Mucosa of stomach (tissue), 1 donor: ENCODE measurements around the gene POC1A.

Source experiments
- H3K27me3 ChIP-seq: one replicate; pipeline ENCODE4 v1.7.0; 2013; ENCODE audit warnings: mild to moderate bottlenecking, low read length; ENCODE audit not compliant: control insufficient read depth, insufficient read depth
- H3K36me3 ChIP-seq: one replicate; pipeline ENCODE4 v1.7.0; 2013; ENCODE audit warnings: low read length; ENCODE audit not compliant: control insufficient read depth, insufficient read depth
- H3K4me1 ChIP-seq: one replicate; pipeline ENCODE4 v1.7.0; 2013; ENCODE audit warnings: mild to moderate bottlenecking, low read length; ENCODE audit not compliant: control insufficient read depth, insufficient read depth
- H3K4me3 ChIP-seq: one replicate; pipeline ENCODE4 v1.7.0; 2013; ENCODE audit warnings: low read length
- H3K9ac ChIP-seq: one replicate; pipeline ENCODE4 v1.7.0; 2013; ENCODE audit warnings: mild to moderate bottlenecking, low read length, moderate library complexity
- H3K9me3 ChIP-seq: one replicate; pipeline ENCODE4 v1.7.0; 2013; ENCODE audit warnings: mild to moderate bottlenecking, low read length, moderate library complexity; ENCODE audit not compliant: control insufficient read depth
- donor health status: Pancreatic carcinoma.

POC1A gene

DNA sequence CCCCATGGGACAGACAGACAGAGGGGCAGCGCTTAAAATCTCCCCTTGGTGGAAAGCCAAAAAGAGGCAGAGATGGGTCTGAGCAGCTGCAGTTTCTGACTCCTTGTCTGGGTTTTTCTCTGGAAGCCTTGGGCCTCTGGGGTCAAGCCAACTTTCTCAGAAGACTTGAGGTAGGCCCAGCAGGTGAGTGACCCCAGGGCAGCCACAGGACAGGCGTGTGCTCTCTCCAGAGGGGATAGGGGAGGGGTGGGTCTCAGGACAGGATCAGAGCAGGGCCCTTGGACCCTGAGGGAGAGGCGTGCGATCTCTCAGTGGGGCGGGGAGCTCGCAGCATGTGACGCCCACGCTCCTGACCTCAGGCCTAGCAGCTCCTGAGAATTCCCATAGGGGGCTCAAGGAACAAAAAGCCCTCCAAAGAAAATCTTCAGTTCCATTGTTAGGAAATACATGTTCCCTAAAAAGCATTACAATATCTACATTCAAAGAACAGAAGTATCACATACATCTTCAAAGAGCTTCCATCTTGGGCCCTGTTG lies 63.2 kb downstream of the POC1A start:
- Histone ChIP-seq H3K27me3 (no peaks in the 10 kb centered on the region), H3K9me3 (no peaks in the 10 kb centered on the region), H3K4me1 (peaks cover 6% of the 10 kb centered on the region), H3K4me3 (no peak overlapping the region), H3K9ac (no peak overlapping the region), H3K36me3 (no peaks in the 10 kb centered on the region)

DNA sequence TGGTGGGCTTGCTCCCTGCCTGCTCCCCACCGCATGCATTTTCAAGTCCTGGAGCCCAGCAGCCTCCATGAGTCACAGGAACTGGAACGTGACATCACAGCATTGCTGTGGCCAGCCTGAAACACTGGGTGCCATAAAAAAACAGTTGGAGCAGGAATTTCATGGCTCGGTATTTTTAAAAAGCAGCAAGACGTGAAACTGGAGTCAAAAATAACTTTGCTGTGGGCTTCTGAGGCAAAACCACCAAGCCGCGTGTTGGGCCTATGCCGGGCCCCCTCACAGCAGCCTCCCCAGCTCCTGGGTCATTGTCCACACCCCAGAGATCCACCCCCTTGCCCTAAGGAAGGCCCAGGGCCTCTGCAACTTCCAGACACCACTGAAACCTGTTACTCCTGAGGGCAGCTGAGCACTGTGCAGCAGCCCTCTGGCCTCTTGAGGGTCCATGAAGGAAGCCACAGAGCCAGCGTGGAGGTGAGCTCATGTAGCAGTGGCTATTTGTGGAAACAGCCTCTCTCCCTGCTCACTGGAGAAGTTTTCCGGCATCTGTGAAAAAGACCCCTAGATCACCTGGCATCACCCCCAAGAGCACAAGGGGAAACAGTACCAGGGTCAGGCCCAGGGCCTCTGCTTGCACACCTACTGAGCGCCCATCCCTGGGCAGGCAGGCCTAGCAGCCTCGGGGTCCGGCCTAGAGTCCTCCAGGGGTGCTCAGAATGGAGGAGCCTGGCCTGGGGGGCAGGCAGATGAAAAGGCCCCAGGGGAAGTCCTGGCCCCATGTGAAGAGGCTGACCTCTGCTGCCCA lies 63.9 kb downstream of the POC1A start:
- no peak overlapping the region for H3K4me3 ChIP-seq
- no peaks in the 10 kb centered on the region for H3K27me3 ChIP-seq
- no peaks in the 10 kb centered on the region for H3K36me3 ChIP-seq
- no peaks in the 10 kb centered on the region for H3K9me3 ChIP-seq
- H3K9ac ChIP-seq = no peak overlapping the region
- peaks cover 6% of the 10 kb centered on the region for H3K4me1 ChIP-seq

DNA sequence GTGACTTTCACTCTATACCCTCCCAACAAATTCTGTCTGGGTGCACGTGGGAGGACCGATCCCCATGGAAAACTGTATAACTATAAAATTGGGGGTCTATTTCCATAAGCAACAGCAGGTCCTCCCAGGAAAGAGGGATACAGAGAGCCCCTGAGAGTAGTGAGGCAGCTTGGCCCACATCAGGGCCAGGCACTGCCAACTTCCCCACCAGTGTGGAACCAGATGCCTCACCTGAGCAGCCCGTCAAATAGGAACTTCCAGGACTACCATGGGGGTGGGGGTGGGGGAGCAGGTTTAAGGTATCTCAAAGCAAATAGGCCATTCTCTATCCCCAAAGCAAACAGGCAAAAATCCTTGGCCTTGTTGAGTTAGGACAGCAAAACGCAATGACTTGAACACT lies 64.5 kb downstream of the POC1A start:
- H3K4me1 ChIP-seq = peaks cover 6% of the 10 kb centered on the region

DNA sequence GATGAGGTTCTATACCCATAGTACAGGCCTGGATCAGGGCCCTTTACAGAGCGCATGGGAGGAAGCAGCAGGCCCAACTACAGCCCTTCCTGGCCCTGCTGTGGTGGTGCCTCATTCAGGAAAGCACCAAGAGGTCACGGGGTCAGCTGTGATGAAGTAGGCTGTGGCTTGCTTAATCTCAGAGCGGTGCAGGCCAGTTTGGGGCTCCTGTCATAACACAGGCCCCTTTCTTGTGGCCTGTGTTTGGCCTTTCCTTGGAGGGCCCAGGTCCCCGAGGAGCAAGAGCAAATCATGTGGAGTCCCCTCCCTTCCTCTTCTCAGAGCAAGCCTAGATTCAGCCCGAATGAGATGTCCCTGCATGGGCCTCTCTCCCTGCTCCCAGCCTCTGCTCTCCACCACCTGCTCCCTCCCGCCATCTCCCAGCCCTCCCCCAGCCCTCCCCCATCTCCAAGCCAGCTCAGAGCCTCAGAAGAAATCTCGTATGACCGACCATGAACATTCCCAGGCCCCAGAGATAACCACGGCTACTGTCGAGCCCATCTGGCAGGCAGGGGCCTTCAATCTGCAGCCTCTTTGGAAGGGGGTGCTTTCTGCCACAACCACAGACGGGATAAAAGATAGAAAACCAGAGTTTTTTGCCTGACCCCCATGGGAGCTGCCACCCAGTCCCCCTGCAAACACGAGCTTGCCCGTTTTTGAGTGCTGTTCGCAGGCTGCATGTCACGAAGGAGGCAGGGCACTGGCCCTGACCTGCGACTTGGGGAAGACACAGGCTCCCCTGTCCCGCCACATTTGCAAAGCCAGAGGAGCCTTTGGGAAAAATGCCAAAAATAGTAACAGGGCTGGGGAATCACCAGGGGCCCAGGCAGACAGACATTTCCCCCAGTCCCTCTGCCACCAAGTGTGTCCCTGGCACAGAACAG lies 65.5 kb downstream of the POC1A start:
- no peak overlapping the region for H3K9ac ChIP-seq
- H3K27me3 ChIP-seq = no peaks in the 10 kb centered on the region
- no peaks in the 10 kb centered on the region for H3K9me3 ChIP-seq
- peaks cover 6% of the 10 kb centered on the region for H3K4me1 ChIP-seq
- H3K4me3 ChIP-seq = no peak overlapping the region
- H3K36me3 ChIP-seq = no peaks in the 10 kb centered on the region

More for the DNA sequence above, 64.5 kb downstream of the POC1A start:
- H3K27me3 ChIP-seq = no peaks in the 10 kb centered on the region
- no peak overlapping the region for H3K9ac ChIP-seq
- no peaks in the 10 kb centered on the region for H3K9me3 ChIP-seq
- no peaks in the 10 kb centered on the region for H3K36me3 ChIP-seq
- no peak overlapping the region for H3K4me3 ChIP-seq

GRCh38 chr3:52087731-52088130 lies 66.5 kb downstream of the POC1A start:
- Histone ChIP-seq H3K9ac (no peak overlapping the region), H3K4me1 (peaks cover 6% of the 10 kb centered on the region), H3K36me3 (no peaks in the 10 kb centered on the region), H3K4me3 (no peak overlapping the region), H3K9me3 (no peaks in the 10 kb centered on the region), H3K27me3 (no peaks in the 10 kb centered on the region)

DNA sequence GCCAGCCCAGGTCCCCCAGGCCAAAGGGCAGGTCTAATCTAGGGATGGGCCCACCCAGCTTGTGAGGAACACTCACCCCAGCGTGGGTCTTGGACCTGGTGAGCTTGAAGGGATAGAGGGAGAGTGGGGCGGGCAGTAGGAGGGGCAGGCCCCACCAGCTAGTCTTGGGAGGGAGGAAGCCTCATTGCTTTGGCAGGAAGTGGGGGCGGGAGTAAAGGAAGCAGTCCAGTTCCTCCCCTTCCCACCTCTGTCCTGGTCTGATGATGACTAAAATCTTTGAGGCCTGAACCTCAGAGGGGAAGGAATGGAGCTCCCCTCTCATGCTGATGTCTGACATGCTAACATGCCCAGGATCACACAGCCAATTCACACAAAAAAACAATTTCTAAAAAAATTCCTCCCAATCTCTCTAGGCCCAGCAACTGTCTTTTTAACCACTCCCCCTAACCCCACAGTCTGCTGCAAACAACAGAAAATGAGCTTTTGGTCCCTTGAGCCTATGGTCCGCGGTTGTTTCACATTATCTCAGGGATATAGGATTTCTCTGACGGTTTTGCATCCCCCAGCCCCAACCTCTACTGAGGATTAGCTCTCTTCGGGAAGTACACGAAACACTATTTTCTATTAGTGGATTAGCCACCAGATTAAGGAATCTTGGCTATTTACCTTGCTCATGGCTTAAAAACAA lies 67.1 kb downstream of the POC1A start:
- Histone ChIP-seq H3K4me3 (no peak overlapping the region), H3K9ac (no peak overlapping the region), H3K27me3 (no peaks in the 10 kb centered on the region), H3K4me1 (peaks cover 6% of the 10 kb centered on the region), H3K9me3 (no peaks in the 10 kb centered on the region), H3K36me3 (no peaks in the 10 kb centered on the region)

GRCh38 chr3:52086461-52086860 lies 67.8 kb downstream of the POC1A start:
- H3K9ac ChIP-seq = no peak overlapping the region
- no peaks in the 10 kb centered on the region for H3K36me3 ChIP-seq
- peaks cover 6% of the 10 kb centered on the region for H3K4me1 ChIP-seq
- H3K9me3 ChIP-seq = no peaks in the 10 kb centered on the region
- no peak overlapping the region for H3K4me3 ChIP-seq
- H3K27me3 ChIP-seq = no peaks in the 10 kb centered on the region

DNA sequence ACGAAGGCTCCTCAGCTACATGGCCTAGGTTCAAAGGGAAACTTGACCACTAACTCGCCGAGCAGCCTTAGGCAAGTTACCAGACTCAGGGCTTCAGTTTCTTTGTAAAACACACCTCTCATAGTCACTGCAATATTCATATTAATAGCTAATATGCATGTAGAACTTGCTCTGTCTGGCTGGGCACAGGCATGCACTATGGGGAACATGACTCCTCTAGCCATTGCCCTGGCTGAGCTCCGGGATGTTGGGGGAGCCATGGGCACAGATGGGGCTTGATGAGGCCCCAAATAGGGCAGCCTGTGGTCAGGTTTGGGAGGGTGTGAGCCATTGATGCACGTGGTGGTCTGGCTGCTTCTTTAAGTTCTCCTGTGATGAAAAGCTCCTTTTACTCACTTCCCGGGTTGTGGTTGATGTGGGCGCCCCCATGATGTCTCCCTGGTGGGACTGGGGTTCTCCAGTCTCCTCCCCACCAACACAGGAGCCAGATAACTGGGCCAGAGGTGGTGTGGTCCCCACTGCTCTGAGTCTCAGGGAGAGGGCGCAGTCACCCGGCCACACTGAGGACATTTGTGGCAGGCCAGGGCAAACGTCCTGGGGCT lies 68.4 kb downstream of the POC1A start:
- Histone ChIP-seq H3K36me3 (no peaks in the 10 kb centered on the region), H3K9me3 (no peaks in the 10 kb centered on the region), H3K4me1 (peaks cover 10% of the 10 kb centered on the region), H3K27me3 (no peaks in the 10 kb centered on the region), H3K9ac (no peak overlapping the region), H3K4me3 (no peak overlapping the region)

DNA sequence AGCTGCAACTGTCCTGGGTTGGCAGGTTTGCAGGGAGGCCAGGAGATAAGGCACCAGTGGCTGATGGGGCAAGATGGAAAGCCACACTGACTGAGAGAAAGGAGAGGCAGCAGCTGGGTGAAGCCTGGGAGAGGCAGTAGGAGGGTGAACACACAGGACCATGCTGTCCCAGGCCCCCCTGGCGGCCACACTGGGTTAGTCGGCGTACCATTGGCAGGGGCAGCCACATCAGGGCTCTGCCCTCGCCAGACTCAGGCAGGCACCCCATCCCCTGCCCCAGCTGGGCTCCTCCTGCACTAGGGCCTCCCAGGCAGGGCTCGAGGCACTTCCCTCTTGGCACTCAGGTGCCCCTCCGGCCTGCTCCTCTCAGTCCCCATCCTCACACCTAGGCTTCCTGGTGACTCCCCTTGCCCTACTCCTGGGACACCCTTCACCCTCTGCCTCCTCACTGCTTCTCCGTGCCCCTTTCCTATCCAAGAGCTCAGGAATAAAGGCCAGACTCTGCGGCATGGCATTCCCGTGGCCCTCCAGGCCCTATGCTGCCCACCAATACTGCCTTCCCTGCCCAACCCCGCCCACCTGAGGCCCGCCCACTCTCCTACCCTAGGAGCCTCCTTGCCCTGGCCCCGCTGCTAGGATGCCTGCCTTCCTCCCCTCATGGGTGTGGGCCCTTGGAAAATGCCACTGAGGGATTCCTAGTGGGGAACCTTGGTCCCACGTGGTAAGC lies 69.1 kb downstream of the POC1A start:
- no peaks in the 10 kb centered on the region for H3K36me3 ChIP-seq
- H3K4me1 ChIP-seq = peaks cover 10% of the 10 kb centered on the region
- no peaks in the 10 kb centered on the region for H3K27me3 ChIP-seq
- H3K4me3 ChIP-seq = no peak overlapping the region
- H3K9me3 ChIP-seq = no peaks in the 10 kb centered on the region
- H3K9ac ChIP-seq = no peak overlapping the region

GRCh38 chr3:52084216-52084945 lies 69.8 kb downstream of the POC1A start:
- H3K9ac ChIP-seq = no peak overlapping the region
- H3K4me1 ChIP-seq = peaks cover 10% of the 10 kb centered on the region
- H3K9me3 ChIP-seq = no peaks in the 10 kb centered on the region
- H3K36me3 ChIP-seq = no peaks in the 10 kb centered on the region
- H3K4me3 ChIP-seq = no peak overlapping the region
- no peaks in the 10 kb centered on the region for H3K27me3 ChIP-seq
